Testis (tissue), 2 donors: ENCODE data around the gene CD34.

Experiments used
- POLR2A ChIP-seq: fragments of 450-650 bp; IDR thresholded peaks from one replicate; pipeline ENCODE4 v1.6.1; 2017; ENCODE audit warnings: antibody characterized with exemption, mild to moderate bottlenecking, moderate library complexity
- TF ChIP-seq, protein P1 (sequence below), 3 experiments: fragments of 450-650 bp in 2 of 3; fragments of 200-600 bp in 1 of 3; sonication (generic) in 1 of 3; IDR thresholded peaks; one replicate each; pipeline ENCODE4 v1.5.1; 2016 to 2019; ENCODE audit warnings: antibody characterized with exemption in 3 of 3, mild to moderate bottlenecking in 2 of 3, moderate library complexity in 1 of 3

DNA sequence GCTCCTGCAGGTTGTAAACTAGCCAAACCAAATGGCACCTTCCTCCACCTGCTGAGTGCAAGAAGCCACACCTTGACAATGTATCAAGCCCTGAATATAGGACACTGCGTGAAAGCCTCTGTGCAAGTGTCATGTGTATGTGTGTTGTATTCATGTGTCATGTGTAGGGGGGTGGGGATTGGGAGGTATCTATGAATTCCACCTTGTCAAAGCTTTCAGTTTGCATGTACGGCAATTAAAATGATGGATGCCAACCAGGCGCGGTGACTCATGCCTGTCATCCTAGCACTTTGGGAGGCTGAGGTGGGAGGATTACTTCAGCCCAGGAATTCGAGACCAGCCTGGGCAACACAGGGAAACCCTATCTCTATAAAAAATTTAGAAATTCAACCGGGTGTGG, 19.8 kb downstream of the CD34 start:
- no peak for TF ChIP-seq POLR2A
- TF ChIP-seq, protein P1, sequence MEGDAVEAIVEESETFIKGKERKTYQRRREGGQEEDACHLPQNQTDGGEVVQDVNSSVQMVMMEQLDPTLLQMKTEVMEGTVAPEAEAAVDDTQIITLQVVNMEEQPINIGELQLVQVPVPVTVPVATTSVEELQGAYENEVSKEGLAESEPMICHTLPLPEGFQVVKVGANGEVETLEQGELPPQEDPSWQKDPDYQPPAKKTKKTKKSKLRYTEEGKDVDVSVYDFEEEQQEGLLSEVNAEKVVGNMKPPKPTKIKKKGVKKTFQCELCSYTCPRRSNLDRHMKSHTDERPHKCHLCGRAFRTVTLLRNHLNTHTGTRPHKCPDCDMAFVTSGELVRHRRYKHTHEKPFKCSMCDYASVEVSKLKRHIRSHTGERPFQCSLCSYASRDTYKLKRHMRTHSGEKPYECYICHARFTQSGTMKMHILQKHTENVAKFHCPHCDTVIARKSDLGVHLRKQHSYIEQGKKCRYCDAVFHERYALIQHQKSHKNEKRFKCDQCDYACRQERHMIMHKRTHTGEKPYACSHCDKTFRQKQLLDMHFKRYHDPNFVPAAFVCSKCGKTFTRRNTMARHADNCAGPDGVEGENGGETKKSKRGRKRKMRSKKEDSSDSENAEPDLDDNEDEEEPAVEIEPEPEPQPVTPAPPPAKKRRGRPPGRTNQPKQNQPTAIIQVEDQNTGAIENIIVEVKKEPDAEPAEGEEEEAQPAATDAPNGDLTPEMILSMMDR (IDR thresholded peaks at IDR 0.05), result no peak
